IMR-90 (cell line): ENCODE data around the gene ARHGEF1.

Experiments
- CEBPB ChIP-seq: IDR thresholded peaks from 2 replicates; pipeline ENCODE4 v1.6.1; 2012; ENCODE audit warnings: low read depth, low read length, improper control_type of control experiment
- CTCF ChIP-seq: conservative IDR thresholded peaks from 2 replicates; pipeline ENCODE4 v1.5.1; 2012; ENCODE audit warnings: mild to moderate bottlenecking, low read depth, low read length, improper control_type of control experiment
- ELK1 ChIP-seq: fragments of 150-350 bp; IDR thresholded peaks from 2 replicates; pipeline ENCODE4 v1.6.1; 2016; ENCODE audit warnings: low read depth, mild to moderate bottlenecking, low read length, moderate library complexity, borderline replicate concordance
- MAFK ChIP-seq: IDR thresholded peaks from 2 replicates; pipeline ENCODE4 v1.6.1; 2012; ENCODE audit warnings: low read depth, low read length, improper control_type of control experiment
- MXI1 ChIP-seq: IDR thresholded peaks from 2 replicates; pipeline ENCODE4 v1.6.1; 2012; ENCODE audit warnings: low read depth, mild to moderate bottlenecking, low read length, moderate library complexity, borderline replicate concordance
- POLR2A ChIP-seq: IDR thresholded peaks from 2 replicates; pipeline ENCODE4 v1.6.1; 2012; ENCODE audit warnings: mild to moderate bottlenecking, low read depth, low read length
- RAD21 ChIP-seq: IDR thresholded peaks from 2 replicates; pipeline ENCODE4 v1.6.1; 2012; ENCODE audit warnings: low read length, improper control_type of control experiment
- RFX5 ChIP-seq: IDR thresholded peaks from 2 replicates; pipeline ENCODE4 v1.8.0; 2012; ENCODE audit warnings: low read depth, mild to moderate bottlenecking, low read length, moderate library complexity
- USF2 ChIP-seq: fragments of 150-350 bp; IDR thresholded peaks from 2 replicates; pipeline ENCODE4 v1.6.1; 2017; ENCODE audit warnings: mild to moderate bottlenecking, antibody characterized with exemption, low read length, low read depth

- TF ChIP-seq CTCF: no peak
- no peak for TF ChIP-seq POLR2A
- no peak for TF ChIP-seq ELK1
- TF ChIP-seq MXI1: no peak
- TF ChIP-seq USF2: no peak
- TF ChIP-seq RFX5: no peak
- no peak for TF ChIP-seq CEBPB
- no peak for TF ChIP-seq MAFK
- no peak for TF ChIP-seq RAD21
Measured at GRCh38 chr19:41923045-41923788, 40.2 kb downstream of the ARHGEF1 start.
